ENCODE measurements around the gene PITPNM3.
A peak's percentile ranks its signal among the peaks of the same experiment; 100 is the strongest.

The PITPNM3 gene

DNA sequence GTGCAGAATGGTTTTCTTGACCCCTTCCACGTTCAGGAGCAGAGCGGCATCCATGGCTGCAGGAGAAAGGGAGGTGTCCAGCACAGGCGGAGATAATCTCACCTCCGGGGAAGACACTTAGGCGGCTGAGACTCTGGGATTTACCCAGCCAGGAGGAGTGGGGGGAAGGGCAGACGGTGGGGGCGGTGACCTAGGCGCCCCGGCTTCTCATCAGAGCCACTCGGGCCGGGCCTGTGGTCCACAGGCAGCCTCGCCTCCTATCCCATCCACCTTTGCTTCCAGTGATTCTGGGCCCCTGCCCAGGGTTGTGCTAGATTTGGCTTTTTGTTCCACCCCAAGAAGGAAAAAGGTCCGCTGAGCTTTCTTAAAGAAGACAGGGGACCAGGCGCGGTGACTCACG lies 121.3 kb downstream of the PITPNM3 start, which contains the start of gene AIPL1:
AIPL1 (minus strand) TSS at position 71 of the 400 bp plus-strand sequence; CDS start at position 54, 17 bp downstream.
- TF ChIP-seq CTCF (IDR thresholded peaks at IDR 0.05; ENCODE audit: low read depth, low read length, missing control alignments) = no peak
- in situ Hi-C loops (cut with HindIII; ENCODE audit: low sequenced_read_pairs) = no loop called here
- no peak for DNase-seq (ENCODE audit: low read depth)
- H3K4me3 ChIP-seq (ENCODE audit: low read depth, low read length) = no peak within 1 kb of the TSS

DNA sequence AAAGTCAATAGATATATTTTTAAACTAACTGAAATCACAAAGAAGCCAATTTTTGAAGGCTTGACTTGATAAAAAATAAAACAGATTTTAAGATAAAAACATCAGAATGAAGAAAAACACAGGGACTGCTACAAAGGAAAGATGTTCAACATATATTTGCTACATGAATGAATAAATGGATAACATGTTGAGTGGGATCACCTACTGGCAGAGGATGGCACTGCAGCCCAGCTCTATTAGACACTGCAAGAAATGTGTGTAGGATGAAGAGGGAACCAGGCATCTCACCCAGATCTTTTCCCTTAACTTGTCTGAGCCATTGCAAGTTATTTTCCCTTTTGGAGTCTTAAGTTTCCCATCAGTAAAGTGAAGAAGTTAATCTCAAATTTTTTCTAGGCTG lies 125.6 kb downstream of the PITPNM3 start:
- in situ Hi-C loops (cut with HindIII; ENCODE audit: low sequenced_read_pairs) = no loop called here
- no peak for DNase-seq (ENCODE audit: low read depth)
- no peak overlapping the region for H3K4me3 ChIP-seq (ENCODE audit: low read depth, low read length)
- peak; percentile 31 for TF ChIP-seq CTCF (IDR thresholded peaks at IDR 0.05; ENCODE audit: low read depth, low read length, missing control alignments)

DNA sequence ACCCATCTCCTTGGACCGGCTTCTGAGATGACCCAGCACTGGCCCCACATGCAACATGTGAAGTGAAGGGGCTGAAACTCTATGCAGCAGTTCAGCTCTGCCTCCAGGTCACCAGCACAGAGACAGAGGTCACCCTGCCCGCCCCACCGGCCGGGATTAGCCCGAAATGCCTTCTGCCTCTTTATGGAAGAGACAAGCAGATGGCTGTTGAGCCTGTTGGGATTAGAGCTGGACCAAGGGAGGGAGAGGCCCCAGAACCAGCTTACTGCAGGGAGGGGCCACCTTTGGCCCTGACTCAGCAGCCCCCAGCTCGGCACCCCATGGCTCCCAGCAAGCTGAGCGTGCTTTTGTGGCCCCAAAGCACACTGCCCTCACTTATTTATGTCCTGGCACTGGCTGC lies 127.1 kb downstream of the PITPNM3 start:
- in situ Hi-C loops (cut with HindIII; ENCODE audit: low sequenced_read_pairs) = no loop called here
- no peak for TF ChIP-seq CTCF (IDR thresholded peaks at IDR 0.05; ENCODE audit: low read depth, low read length, missing control alignments)
- H3K4me3 ChIP-seq (ENCODE audit: low read depth, low read length) = no peak overlapping the region
- DNase-seq (ENCODE audit: low read depth) = no peak

DNA sequence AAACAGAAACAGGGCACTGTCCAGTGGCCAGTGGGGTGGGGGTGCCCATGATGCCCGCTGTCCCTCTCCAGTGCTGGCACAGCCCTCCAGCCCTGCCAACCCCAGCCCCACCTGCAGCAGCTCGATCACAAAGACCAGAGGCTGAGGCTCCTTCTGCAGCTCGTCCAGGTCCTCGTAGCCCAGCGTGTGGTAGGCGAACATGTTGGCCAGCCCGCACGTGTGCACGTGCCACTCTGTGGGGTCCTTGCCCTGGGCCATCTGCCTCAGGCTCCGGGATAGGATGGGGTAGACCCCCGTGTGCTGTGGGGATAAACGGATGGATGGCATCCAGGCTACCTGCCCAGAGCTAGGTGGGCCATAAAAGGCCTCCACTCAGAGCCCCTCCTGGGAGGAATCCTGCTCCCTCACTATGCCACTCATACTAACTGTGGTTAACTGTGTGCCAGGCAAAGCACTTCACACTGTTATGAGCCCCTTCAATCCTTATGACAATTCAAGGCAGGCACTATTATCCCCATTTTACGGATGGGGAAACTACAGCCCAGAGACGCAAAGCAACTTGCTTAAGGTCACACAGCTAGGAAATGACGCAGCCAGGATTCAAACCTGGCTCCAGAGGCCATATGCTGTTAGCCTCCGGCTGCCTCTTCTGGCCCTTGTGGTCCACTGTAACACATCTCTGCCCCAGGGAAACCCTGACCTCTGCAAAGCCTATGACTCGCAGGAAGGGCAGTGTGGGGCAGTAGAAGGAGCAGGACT lies 128.0 kb downstream of the PITPNM3 start:
- no peak overlapping the region for H3K4me3 ChIP-seq (ENCODE audit: low read depth, low read length)
- TF ChIP-seq CTCF (IDR thresholded peaks at IDR 0.05; ENCODE audit: low read depth, low read length, missing control alignments) = no peak
- in situ Hi-C loops (cut with HindIII; ENCODE audit: low sequenced_read_pairs) = no loop called here
- no peak for DNase-seq (ENCODE audit: low read depth)

- in situ Hi-C loops (cut with HindIII; ENCODE audit: low sequenced_read_pairs) = no loop called here
- peak; percentile 41 for DNase-seq (ENCODE audit: low read depth)
- H3K4me3 ChIP-seq (ENCODE audit: low read depth, low read length) = no peak overlapping the region
- TF ChIP-seq CTCF (IDR thresholded peaks at IDR 0.05; ENCODE audit: low read depth, low read length, missing control alignments) = no peak
Measured at GRCh38 chr17:6427279-6427781, 129.0 kb downstream of the PITPNM3 start.

GRCh38 chr17:6426356-6427101 lies 129.8 kb downstream of the PITPNM3 start:
- DNase-seq (ENCODE audit: low read depth) = no peak
- H3K4me3 ChIP-seq (ENCODE audit: low read depth, low read length) = no peak overlapping the region
- in situ Hi-C loops (cut with HindIII; ENCODE audit: low sequenced_read_pairs) = no loop called here
- TF ChIP-seq CTCF (IDR thresholded peaks at IDR 0.05; ENCODE audit: low read depth, low read length, missing control alignments) = no peak
